Measurements from ENCODE around the gene HNRNPLL.

DNA sequence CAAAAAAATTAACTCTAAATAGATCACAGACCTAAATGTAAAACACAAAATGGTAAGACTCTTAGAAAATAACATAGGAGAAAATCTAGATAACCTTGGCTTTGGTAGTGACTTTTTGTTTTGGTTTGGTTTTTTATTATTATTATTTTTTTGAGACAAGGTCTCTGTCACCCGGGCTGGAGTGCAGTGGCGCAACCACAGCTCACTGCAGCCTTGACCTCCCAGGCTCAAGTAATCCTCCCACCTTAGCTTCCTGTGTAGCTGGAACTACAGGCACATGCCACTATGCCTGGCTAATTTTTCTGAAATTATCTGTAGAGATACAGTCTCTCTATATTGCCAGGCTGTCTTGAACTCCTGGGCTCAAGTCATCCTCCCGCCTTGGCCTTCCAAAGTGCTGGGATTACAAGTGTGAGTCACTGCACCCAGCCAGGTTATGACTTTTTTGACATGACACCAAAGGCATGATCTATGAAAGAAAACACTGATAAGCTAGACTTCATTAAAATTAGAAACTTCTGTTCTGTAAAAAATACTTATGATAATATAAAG is 88.0 kb downstream of the HNRNPLL start:
- no peak for TF ChIP-seq POLR2AphosphoS5 (IDR thresholded peaks at IDR 0.05)
- TF ChIP-seq, protein P1, sequence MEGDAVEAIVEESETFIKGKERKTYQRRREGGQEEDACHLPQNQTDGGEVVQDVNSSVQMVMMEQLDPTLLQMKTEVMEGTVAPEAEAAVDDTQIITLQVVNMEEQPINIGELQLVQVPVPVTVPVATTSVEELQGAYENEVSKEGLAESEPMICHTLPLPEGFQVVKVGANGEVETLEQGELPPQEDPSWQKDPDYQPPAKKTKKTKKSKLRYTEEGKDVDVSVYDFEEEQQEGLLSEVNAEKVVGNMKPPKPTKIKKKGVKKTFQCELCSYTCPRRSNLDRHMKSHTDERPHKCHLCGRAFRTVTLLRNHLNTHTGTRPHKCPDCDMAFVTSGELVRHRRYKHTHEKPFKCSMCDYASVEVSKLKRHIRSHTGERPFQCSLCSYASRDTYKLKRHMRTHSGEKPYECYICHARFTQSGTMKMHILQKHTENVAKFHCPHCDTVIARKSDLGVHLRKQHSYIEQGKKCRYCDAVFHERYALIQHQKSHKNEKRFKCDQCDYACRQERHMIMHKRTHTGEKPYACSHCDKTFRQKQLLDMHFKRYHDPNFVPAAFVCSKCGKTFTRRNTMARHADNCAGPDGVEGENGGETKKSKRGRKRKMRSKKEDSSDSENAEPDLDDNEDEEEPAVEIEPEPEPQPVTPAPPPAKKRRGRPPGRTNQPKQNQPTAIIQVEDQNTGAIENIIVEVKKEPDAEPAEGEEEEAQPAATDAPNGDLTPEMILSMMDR (IDR thresholded peaks at IDR 0.05) = no peak
